Fibroblast of mammary gland (primary cell): ENCODE results near the gene GREM2.

Experiments
- DNase-seq: peaks from one replicate; pipeline ENCODE4 v3.0.0-alpha.2; 2010; ENCODE audit warnings: low read depth
- H3K4me3 ChIP-seq: 2 replicates; pipeline ENCODE4 v1.5.1; 2011; ENCODE audit warnings: low read depth, mild to moderate bottlenecking, low read length, moderate library complexity; ENCODE audit not compliant: control insufficient read depth
- TF ChIP-seq, protein P1 (sequence below): conservative IDR thresholded peaks from 2 replicates; pipeline ENCODE4 v1.5.1; 2011; ENCODE audit warnings: low read depth, low read length, inconsistent platforms; ENCODE audit not compliant: control insufficient read depth, insufficient read depth

GREM2 gene

DNA sequence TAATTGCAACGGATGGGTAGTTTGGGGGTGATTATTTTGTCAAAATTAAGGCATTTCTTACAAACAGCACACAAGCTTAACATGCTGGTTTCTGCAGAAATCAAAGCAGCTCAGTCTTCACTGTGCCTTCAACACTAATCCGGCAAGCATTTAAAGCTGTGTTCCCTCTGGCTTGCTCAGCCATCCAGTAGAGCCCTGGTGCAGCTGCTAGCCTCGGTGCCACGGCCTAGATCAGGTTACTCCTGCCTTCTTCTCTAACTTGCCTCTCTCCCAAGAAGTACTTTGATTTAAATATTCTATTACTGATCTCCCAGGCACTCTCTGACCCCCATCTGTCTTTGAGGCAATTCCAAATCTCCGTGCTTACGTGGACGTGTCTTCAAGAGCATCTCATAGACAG lies 85.6 kb downstream of the GREM2 start:
- H3K4me3 ChIP-seq, result no peak overlapping the region
- TF ChIP-seq, protein P1, sequence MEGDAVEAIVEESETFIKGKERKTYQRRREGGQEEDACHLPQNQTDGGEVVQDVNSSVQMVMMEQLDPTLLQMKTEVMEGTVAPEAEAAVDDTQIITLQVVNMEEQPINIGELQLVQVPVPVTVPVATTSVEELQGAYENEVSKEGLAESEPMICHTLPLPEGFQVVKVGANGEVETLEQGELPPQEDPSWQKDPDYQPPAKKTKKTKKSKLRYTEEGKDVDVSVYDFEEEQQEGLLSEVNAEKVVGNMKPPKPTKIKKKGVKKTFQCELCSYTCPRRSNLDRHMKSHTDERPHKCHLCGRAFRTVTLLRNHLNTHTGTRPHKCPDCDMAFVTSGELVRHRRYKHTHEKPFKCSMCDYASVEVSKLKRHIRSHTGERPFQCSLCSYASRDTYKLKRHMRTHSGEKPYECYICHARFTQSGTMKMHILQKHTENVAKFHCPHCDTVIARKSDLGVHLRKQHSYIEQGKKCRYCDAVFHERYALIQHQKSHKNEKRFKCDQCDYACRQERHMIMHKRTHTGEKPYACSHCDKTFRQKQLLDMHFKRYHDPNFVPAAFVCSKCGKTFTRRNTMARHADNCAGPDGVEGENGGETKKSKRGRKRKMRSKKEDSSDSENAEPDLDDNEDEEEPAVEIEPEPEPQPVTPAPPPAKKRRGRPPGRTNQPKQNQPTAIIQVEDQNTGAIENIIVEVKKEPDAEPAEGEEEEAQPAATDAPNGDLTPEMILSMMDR, result no peak
- no peak for DNase-seq

GRCh38 chr1:240524356-240525069 lies 87.4 kb downstream of the GREM2 start:
- no peak for DNase-seq
- H3K4me3 ChIP-seq, result no peak overlapping the region
- TF ChIP-seq, protein P1, result no peak

GRCh38 chr1:240522122-240522822 lies 89.7 kb downstream of the GREM2 start:
- TF ChIP-seq, protein P1, result no peak
- DNase-seq, result no peak
- H3K4me3 ChIP-seq, result no peak overlapping the region

DNA sequence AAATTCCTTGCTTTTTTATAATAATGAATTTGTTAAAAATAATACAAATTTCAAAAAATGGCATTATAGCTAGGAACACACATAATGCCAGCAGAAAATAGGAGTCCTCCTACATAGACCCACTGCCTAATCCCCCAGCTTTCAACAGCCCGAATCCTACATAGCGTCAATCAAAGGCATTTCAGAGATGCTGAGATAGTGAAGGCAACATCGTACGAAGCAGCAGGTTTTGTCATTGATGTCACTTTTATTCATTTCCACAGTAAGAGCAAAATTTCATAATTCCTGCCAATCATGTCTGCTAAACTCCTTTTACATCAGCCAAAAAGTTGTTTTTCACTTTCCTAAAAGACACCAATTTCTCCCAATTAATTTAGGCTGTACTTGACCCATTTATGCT lies 94.1 kb downstream of the GREM2 start:
- DNase-seq, result no peak
- TF ChIP-seq, protein P1, result no peak
- no peak overlapping the region for H3K4me3 ChIP-seq

- TF ChIP-seq, protein P1, result no peak
- H3K4me3 ChIP-seq, result no peak overlapping the region
- no peak for DNase-seq
These were observed 95.9 kb downstream of the GREM2 start for GRCh38 chr1:240516069-240516468.

- peak; percentile 11 for DNase-seq
- TF ChIP-seq, protein P1, result no peak
- H3K4me3 ChIP-seq, result no peak overlapping the region
These were observed 96.5 kb downstream of the GREM2 start for GRCh38 chr1:240515505-240515904.
